RWPE1 (cell line): ENCODE data around the gene HS6ST2.

Experiments used
- CTCF ChIA-PET: fragments of 350-600 bp; sonication (Branson Sonifier 250); formaldehyde crosslinking; extraction: SDS; loops from one replicate; lab custom pipeline; 2021; lab: Yijun Ruan, JAX
- POLR2A ChIA-PET: fragments of 400-600 bp; formaldehyde crosslinking; extraction: SDS; loops from one replicate; lab custom pipeline; 2020; ENCODE audit warnings: antibody characterized with exemption; ENCODE audit not compliant: low non-redundant PET; lab: Yijun Ruan, JAX
- DNase-seq: peaks from one replicate; pipeline ENCODE4 v3.0.0; 2012; ENCODE audit warnings: low spot score
- H3K27ac ChIP-seq: fragments of 450-650 bp; 2 replicates; pipeline ENCODE4 v1.5.1; 2017
- CTCF ChIP-seq: fragments of 450-650 bp; conservative IDR thresholded peaks from 2 replicates; pipeline ENCODE4 v1.5.1; 2017; ENCODE audit warnings: low read depth, mild to moderate bottlenecking

Gene HS6ST2

DNA sequence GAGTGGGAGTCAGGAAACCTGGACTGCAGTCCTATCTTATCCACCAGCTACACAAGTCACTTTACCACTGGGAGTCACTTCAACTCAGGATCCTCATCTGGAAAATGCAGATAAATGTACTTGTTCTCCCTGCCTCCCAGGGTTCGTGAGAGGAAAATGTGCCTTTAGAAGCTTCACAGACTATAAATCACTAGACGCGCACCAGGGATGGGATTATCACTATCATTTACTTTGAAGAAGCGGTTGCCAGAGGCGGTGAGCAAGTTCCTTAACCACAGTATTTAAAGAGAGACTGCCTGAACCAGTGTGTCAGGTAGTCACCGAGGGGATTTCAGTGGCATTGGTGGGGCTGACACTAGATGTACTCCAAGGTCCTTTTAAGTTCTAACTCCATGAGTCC is 219.5 kb downstream of the HS6ST2 start:
- ChIA-PET CTCF (no interaction called here), POLR2A (no interaction called here)
- no peak overlapping the region for H3K27ac ChIP-seq
- DNase-seq, result no peak
- no peak for TF ChIP-seq CTCF

DNA sequence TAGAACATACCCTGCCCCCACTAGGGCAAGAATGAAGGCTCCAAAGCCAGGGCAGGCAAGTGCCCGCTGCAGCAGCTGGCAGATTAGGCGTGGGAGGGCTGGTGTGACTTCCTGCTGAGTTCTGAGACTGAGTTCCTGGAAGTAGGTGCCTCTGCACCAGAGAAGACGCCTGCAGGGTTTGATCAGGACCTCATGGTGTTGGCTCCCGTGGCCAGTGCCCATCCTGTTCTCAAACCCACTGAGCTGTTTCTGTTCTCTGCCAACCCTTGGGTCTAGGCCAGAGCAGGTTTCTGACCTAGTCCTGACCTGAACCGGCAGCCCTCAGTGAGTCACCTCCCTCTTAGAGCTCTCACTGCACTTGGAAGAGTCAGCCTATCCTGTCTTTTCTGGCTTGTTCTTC is 220.7 kb downstream of the HS6ST2 start:
- H3K27ac ChIP-seq, result no peak overlapping the region
- TF ChIP-seq CTCF, result no peak
- ChIA-PET POLR2A (no interaction called here), CTCF (no interaction called here)
- DNase-seq, result peak; percentile 38

DNA sequence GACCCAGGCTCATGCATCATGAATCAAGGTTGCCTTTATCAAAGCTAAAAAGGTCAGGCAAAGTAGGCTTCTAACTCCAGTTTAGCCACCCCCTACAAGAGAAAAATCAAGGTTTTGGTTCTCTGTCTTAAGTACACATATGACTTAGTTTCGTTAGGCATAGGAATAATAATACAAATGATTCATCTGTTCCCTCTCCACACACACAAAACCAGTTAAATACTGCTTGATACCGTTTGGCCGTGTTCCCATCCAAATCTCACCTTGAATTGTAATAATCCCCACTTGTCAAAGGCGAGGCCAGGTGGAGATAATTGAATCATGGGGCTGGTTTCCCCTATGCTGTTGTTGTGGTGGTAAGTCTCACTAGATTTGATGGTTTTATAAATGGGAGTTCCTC is 226.2 kb downstream of the HS6ST2 start:
- H3K27ac ChIP-seq, result no peak overlapping the region
- POLR2A ChIA-PET, result no interaction called here
- CTCF ChIA-PET, result no interaction called here
- DNase-seq, result no peak
- TF ChIP-seq CTCF, result no peak

- TF ChIP-seq CTCF, result no peak
- DNase-seq, result no peak
- H3K27ac ChIP-seq, result no peak overlapping the region
- CTCF ChIA-PET, result no interaction called here
- POLR2A ChIA-PET, result no interaction called here
Measured at GRCh38 chrX:132730726-132731125, 227.7 kb downstream of the HS6ST2 start.

DNA sequence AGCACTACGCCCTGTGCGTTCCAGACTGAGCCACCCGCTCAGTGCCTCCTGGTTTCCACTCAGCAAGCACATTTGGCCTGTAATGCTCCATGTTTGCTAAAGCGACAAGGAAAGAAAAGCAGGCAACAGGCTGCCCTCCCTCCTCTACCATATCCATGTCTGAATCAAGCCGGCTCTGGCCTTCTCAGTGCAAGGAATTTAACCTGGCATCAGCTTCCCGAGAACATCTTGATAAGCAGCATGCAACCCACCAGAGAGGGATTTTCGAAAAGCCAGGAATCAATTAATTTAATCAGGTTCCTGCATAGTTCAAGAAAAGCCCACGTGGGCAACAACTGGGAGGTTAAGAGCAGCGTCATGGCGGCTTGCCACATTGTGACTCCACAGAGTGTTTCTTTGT is 228.2 kb downstream of the HS6ST2 start:
- no peak for TF ChIP-seq CTCF
- POLR2A ChIA-PET, result no interaction called here
- H3K27ac ChIP-seq, result no peak overlapping the region
- DNase-seq, result no peak
- CTCF ChIA-PET, result no interaction called here

DNA sequence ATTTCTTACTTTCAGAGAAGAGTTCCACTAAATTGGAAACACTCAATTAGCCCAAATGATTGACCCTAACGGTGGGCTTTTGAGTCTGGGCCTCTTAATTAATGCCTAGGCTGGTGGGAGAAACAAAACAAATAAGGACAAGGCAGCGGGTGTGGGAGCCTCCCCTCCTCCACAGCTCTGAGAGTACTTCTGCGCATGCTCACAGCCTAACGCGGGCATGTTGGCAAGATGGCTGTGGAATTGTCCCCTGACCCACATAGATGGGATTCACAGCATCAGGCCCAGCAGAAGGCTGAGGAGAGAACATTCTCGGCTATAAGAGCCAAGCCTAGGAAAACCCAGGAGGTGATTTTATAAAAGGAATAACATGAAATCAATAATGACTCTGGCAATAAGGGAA is 230.1 kb downstream of the HS6ST2 start:
- TF ChIP-seq CTCF, result no peak
- DNase-seq, result no peak
- H3K27ac ChIP-seq, result no peak overlapping the region
- POLR2A ChIA-PET, result no interaction called here
- CTCF ChIA-PET, result no interaction called here

GRCh38 chrX:132718431-132718958 is 239.9 kb downstream of the HS6ST2 start:
- POLR2A ChIA-PET, result no interaction called here
- no peak for DNase-seq
- CTCF ChIA-PET, result no interaction called here
- no peak overlapping the region for H3K27ac ChIP-seq
- TF ChIP-seq CTCF, result no peak
